ENCODE measurements around the gene DYNLT2.

DNA sequence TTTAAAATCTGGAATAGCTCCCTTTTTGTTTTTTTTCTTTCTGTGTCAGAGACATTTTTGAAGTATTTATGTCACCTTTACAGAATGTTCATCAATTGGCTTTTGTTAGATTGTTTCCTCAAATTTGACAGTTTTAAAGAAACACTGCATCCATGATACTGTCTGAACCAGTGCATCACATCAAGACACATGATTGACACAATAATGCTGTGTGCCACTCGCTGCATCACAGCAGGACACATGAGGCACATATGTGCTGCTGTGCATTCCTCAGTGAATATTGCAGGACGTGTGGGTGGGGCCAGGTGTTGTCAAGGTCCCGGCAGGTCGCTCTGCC, 37.4 kb upstream of the DYNLT2 start:
- TF ChIP-seq, protein P1, sequence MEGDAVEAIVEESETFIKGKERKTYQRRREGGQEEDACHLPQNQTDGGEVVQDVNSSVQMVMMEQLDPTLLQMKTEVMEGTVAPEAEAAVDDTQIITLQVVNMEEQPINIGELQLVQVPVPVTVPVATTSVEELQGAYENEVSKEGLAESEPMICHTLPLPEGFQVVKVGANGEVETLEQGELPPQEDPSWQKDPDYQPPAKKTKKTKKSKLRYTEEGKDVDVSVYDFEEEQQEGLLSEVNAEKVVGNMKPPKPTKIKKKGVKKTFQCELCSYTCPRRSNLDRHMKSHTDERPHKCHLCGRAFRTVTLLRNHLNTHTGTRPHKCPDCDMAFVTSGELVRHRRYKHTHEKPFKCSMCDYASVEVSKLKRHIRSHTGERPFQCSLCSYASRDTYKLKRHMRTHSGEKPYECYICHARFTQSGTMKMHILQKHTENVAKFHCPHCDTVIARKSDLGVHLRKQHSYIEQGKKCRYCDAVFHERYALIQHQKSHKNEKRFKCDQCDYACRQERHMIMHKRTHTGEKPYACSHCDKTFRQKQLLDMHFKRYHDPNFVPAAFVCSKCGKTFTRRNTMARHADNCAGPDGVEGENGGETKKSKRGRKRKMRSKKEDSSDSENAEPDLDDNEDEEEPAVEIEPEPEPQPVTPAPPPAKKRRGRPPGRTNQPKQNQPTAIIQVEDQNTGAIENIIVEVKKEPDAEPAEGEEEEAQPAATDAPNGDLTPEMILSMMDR (IDR thresholded peaks at IDR 0.05): no peak
- TF ChIP-seq POLR2A (IDR thresholded peaks at IDR 0.05): no peak
